ENCODE measurements around the gene LRMDA. TPM values are rescaled to one million over a fixed set of nuclear protein-coding genes. Genes with fewer than 3 reads are reported as not detected.

LRMDA gene
- total RNA-seq, 4 donors from 2014 or later, result 7.3 to 20.1 (median 8.4) TPM

DNA sequence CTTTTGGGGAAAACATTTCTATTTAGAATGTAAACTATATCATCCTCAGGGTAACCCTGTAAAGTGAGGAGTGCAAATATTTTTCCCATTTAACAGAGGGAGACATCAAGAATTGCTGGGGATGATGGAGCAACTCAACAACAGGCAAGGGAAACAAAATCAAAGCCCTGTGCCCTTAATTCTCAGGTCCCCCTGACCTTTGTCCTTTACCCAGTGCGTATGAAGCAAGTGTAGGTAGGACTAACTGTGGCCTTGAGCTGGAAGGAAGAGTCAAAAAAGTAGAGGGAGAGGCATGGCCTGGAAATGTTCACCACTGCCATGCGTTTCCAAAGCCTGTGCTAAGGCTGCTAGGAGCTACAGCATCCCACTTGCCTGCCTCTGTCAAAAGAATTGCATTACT is 896.9 kb downstream of the LRMDA start:
- no peaks in the 10 kb centered on the region for H3K9me3 ChIP-seq
- WGBS, 2 donors (ENCODE audit: low coverage in 1 of 2), result 100% methylated on average over 2 of the region's 2 CpGs
- TF ChIP-seq POLR2A (IDR thresholded peaks at IDR 0.05) (no peak), POLR2AphosphoS5 (IDR thresholded peaks at IDR 0.05) (no peak), EP300 (IDR thresholded peaks at IDR 0.05) (no peak)
- TF ChIP-seq, protein P1, sequence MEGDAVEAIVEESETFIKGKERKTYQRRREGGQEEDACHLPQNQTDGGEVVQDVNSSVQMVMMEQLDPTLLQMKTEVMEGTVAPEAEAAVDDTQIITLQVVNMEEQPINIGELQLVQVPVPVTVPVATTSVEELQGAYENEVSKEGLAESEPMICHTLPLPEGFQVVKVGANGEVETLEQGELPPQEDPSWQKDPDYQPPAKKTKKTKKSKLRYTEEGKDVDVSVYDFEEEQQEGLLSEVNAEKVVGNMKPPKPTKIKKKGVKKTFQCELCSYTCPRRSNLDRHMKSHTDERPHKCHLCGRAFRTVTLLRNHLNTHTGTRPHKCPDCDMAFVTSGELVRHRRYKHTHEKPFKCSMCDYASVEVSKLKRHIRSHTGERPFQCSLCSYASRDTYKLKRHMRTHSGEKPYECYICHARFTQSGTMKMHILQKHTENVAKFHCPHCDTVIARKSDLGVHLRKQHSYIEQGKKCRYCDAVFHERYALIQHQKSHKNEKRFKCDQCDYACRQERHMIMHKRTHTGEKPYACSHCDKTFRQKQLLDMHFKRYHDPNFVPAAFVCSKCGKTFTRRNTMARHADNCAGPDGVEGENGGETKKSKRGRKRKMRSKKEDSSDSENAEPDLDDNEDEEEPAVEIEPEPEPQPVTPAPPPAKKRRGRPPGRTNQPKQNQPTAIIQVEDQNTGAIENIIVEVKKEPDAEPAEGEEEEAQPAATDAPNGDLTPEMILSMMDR (IDR thresholded peaks at IDR 0.05), result no peak
- no peak overlapping the region for H3K27ac ChIP-seq
- peaks cover 0 to 24% (median 6%) of the 10 kb centered on the region in 3 donors for H3K4me1 ChIP-seq
- H3K27me3 ChIP-seq, result no peaks in the 10 kb centered on the region
- H3K36me3 ChIP-seq, result no peaks in the 10 kb centered on the region
- no peak overlapping the region for H3K4me3 ChIP-seq
- ATAC-seq, result no peak

DNA sequence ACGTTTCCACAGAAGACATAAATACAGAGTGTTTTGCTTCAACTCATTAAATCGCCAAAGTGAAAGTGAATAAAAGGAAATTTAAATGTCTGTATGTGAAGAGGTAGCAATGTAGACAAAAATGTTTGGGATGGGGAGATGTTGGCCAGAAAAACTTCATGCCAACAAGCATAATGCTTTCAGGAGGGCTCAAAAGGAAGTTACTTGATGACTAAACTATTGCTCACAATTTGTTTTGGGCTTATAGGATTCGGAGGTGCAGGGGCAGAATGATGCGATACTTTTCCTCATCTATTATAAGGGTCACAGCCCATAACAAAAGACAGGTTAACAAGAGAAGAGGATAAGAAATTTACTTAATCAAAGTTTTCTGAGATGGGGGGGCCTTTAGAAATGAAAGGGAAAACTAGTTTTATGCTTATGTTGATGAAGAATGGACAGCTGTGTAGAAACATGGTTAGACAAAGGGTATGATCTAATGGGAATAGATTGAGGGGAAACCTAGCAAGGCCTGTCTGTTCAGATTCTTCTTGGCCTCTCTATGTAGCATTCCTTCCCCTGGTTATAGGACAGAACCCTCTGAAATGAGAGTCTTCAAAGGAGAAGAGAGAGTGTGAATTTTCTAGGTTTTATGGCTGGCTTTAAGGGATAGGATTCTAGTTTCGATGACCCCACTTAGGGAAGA is 898.6 kb downstream of the LRMDA start:
- no peaks in the 10 kb centered on the region for H3K27me3 ChIP-seq
- no peaks in the 10 kb centered on the region for H3K36me3 ChIP-seq
- H3K27ac ChIP-seq, result no peak overlapping the region
- no peak for ATAC-seq
- no peak overlapping the region for H3K4me3 ChIP-seq
- H3K4me1 ChIP-seq, result peaks cover 0 to 41% (median 6%) of the 10 kb centered on the region in 3 donors
- WGBS, 2 donors (ENCODE audit: low coverage in 1 of 2), result 70 to 90% methylated on average over 4 to 5 of the region's 5 CpGs
- TF ChIP-seq, protein P1 (IDR thresholded peaks at IDR 0.05), result no peak
- TF ChIP-seq POLR2A (IDR thresholded peaks at IDR 0.05) (no peak), EP300 (IDR thresholded peaks at IDR 0.05) (no peak), POLR2AphosphoS5 (IDR thresholded peaks at IDR 0.05) (no peak)
- H3K9me3 ChIP-seq, result no peaks in the 10 kb centered on the region

DNA sequence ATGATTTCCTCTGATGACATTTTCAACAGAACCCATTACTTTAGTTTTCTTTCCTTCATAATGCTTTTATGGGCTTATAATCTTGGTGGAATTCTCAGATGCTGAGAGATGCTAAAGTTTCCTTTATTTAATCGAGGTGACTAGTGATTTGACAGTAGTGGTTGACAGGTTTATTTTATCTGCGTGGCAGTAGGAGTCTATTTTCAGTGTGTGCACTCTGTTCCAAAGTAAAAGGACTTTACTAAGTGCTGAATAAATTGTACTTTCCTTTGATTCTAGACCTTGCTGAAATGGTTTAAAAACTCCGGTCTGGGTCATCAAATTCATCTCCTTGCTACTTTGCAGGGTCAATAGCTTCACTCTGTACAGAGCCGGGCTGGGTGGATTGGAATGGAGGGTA is 900.3 kb downstream of the LRMDA start:
- no peak for TF ChIP-seq EP300 (IDR thresholded peaks at IDR 0.05)
- Histone ChIP-seq H3K4me3 (no peak overlapping the region), H3K9me3 (no peaks in the 10 kb centered on the region), H3K27me3 (no peaks in the 10 kb centered on the region), H3K27ac (peak overlapping the region in 2 of 4 donors; percentile 12 to 58), H3K36me3 (no peaks in the 10 kb centered on the region), H3K4me1 (peaks cover 7 to 58% (median 14%) of the 10 kb centered on the region in 3 donors)
- WGBS, 2 donors (ENCODE audit: low coverage in 1 of 2), result 24 to 59% methylated on average over 3 to 4 of the region's 4 CpGs
- ATAC-seq, result no peak

DNA sequence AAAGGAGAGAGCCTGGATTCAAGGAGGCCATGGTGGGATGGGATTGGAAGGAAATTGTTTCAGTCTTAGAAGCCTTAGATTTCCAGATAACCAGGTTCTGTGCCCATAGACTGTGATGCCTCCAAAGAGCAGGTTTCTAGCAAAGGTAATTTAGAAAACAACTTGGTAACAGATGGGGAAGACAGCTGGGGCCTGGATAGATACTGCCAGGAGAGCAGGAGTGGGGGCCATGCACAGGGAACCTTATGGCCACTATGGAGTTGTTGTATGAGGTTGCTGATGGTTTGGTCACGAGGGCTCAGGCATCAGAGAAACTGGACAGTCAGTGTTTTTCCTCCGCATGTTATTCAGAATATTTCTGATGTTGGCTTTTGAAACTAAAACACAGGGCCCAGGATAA is 901.9 kb downstream of the LRMDA start:
- Histone ChIP-seq H3K4me3 (no peak overlapping the region), H3K36me3 (no peaks in the 10 kb centered on the region), H3K4me1 (peaks cover 7 to 70% (median 14%) of the 10 kb centered on the region in 3 donors), H3K9me3 (no peaks in the 10 kb centered on the region), H3K27ac (peak overlapping the region; percentile 16 to 58 (median 45)), H3K27me3 (no peaks in the 10 kb centered on the region)
- TF ChIP-seq POLR2AphosphoS5 (IDR thresholded peaks at IDR 0.05) (no peak), POLR2A (IDR thresholded peaks at IDR 0.05) (no peak), EP300 (IDR thresholded peaks at IDR 0.05) (no peak)
- TF ChIP-seq, protein P1 (IDR thresholded peaks at IDR 0.05), result no peak
- ATAC-seq, result no peak
- 46% methylated on average over 2 of the region's 2 CpGs; no CpG with 5 or more reads in 1 of the 2 donors for WGBS, 2 donors (ENCODE audit: low coverage in 1 of 2)

DNA sequence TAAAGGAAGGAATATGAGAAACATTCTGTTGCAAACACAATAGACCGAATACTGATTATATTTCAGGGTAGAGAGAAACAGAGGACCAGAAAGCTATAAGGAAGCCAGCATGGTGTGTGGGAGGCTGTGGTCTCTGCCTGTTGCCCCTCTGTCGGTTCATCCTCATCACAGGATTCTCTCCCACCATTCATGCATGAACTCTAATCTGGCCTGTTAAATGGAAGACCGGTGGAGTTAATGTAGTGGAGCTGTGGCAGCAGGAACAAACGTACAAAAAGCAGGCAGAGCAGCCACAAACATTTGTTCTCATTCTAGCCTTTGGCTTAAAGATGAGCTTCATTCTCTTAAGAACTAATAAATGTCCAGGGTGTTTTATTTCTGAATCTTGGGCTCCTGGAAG is 902.4 kb downstream of the LRMDA start:
- Histone ChIP-seq H3K4me1 (peaks cover 7 to 70% (median 14%) of the 10 kb centered on the region in 3 donors), H3K27ac (peak overlapping the region in 3 of 4 donors; percentile 32 to 58 (median 51))
- ATAC-seq, result no peak

More for the DNA sequence above, 902.4 kb downstream of the LRMDA start:
- no peaks in the 10 kb centered on the region for H3K9me3 ChIP-seq
- TF ChIP-seq POLR2A (IDR thresholded peaks at IDR 0.05) (no peak), POLR2AphosphoS5 (IDR thresholded peaks at IDR 0.05) (no peak), EP300 (IDR thresholded peaks at IDR 0.05) (no peak)
- TF ChIP-seq, protein P1 (IDR thresholded peaks at IDR 0.05), result no peak
- no peaks in the 10 kb centered on the region for H3K27me3 ChIP-seq
- 58 to 78% methylated on average over 3 to 4 of the region's 4 CpGs for WGBS, 2 donors (ENCODE audit: low coverage in 1 of 2)
- no peaks in the 10 kb centered on the region for H3K36me3 ChIP-seq
- H3K4me3 ChIP-seq, result no peak overlapping the region
